ENCODE measurements around the gene GDAP1L1. TPM values are rescaled to one million over a fixed set of nuclear protein-coding genes. Genes with fewer than 3 reads are reported as not detected.

The GDAP1L1 gene
- total and polyA plus RNA-seq, 2 donors (not counting 3 experiments of a cell fraction or from before 2014, with no cell fraction given) = not detected

- BruUV-seq (replicated peaks) = no TSS peak
- no peak for FAIRE-seq
- Histone ChIP-seq H3K27ac (ENCODE audit: insufficient read depth, low read depth, low read length) (no peak overlapping the region), H3K4me2 (ENCODE audit: insufficient read depth, low read length) (peak overlapping the region; percentile 80), H3K27me3 (ENCODE audit: control insufficient read depth in 2 of 2, insufficient read depth in 2 of 2, low read length in 2 of 2) (no peaks in the 10 kb centered on the region), H3K9ac (replicated peaks; ENCODE audit: extremely low read depth, insufficient read depth, low read length) (no peak overlapping the region), H2AFZ (ENCODE audit: low read depth, low read length) (no peak overlapping the region), H3K79me2 (ENCODE audit: control insufficient read depth, insufficient read depth, low read length) (peaks cover 46% of the 10 kb centered on the region), H3K9me3 (replicated peaks; ENCODE audit: control insufficient read depth, insufficient read depth, low read length) (no peaks in the 10 kb centered on the region), H4K20me1 (replicated peaks; ENCODE audit: control insufficient read depth, extremely low read depth, insufficient read depth, low read length) (peaks cover 4% of the 10 kb centered on the region), H3K4me3 (replicated peaks in 1 of 3; ENCODE audit: insufficient read depth in 1 of 3, low read depth in 1 of 3, low read length in 3 of 3) (peak overlapping the region in 1 of 3 experiments; percentile 84), H3K9me1 (replicated peaks; ENCODE audit: control insufficient read depth, extremely low read depth, insufficient read depth, low read length) (no peaks in the 10 kb centered on the region), H3K4me1 (ENCODE audit: control insufficient read depth, extremely low read depth, insufficient read depth, low read length) (peaks cover 36% of the 10 kb centered on the region), H3K36me3 (ENCODE audit: control insufficient read depth in 2 of 2, extremely low read depth in 1 of 2, insufficient read depth in 2 of 2, low read length in 2 of 2) (peaks cover 0 to 7% of the 10 kb centered on the region in 2 experiments)
- TF ChIP-seq POLR2A (IDR thresholded peaks at IDR 0.05; ENCODE audit: low read depth, low read length) (no peak), POLR2AphosphoS5 (IDR thresholded peaks at IDR 0.05; ENCODE audit: insufficient read depth, low read depth, low read length) (no peak), EZH2 (IDR thresholded peaks at IDR 0.05; ENCODE audit: borderline replicate concordance, low read depth, low read length, severe bottlenecking) (no peak), GATA2 (IDR thresholded peaks at IDR 0.05; ENCODE audit: insufficient read depth, insufficient read length, low read depth, low read length) (no peak), JUN (IDR thresholded peaks at IDR 0.05; ENCODE audit: borderline replicate concordance, insufficient read depth, insufficient read length, low read depth) (no peak), CTCF (IDR thresholded peaks at IDR 0.05; ENCODE audit: extremely low read depth in 1 of 2, insufficient read depth in 1 of 2, low read depth in 1 of 2, low read length in 2 of 2) (no peak), MYC (IDR thresholded peaks at IDR 0.05; ENCODE audit: low read depth, low read length) (no peak)
- CTCF ChIA-PET = interaction anchor here (1.2 kb wide), 1 partner anchor 19 kb away, joined by 6 read pairs; no protein-coding TSS in a partner anchor
- dilution Hi-C loops (cut with MboI; ENCODE audit: extremely low pct_ligation_motif_present, low sequenced_read_pairs) (no loop called here), intact Hi-C loops (cut with micrococcal nuclease) (no loop called here)
- no peak for DNase-seq (ENCODE audit: low read depth, low spot score)
- POLR2A ChIA-PET = no interaction called here
Observed at GRCh38 chr20:44208770-44209169, 38.3 kb upstream of the GDAP1L1 start.
